ENCODE results near the gene CIT.

GRCh38 chr12:119758234-119758633 lies 118.9 kb downstream of the CIT start:
- no peak for TF ChIP-seq POLR2A (IDR thresholded peaks at IDR 0.05)
- no peak for TF ChIP-seq CTCF (IDR thresholded peaks at IDR 0.05)

All from lower leg skin (tissue), 3 donors.